ENCODE measurements around the gene LPO.

- TF ChIP-seq CTCF (conservative IDR thresholded peaks at IDR 0.05 in 1 of 2, IDR thresholded peaks at IDR 0.05 in 1 of 2; ENCODE audit: low read depth in 1 of 2, low read length in 2 of 2), result peak; percentile 52 to 60
- TF ChIP-seq EZH2 (IDR thresholded peaks at IDR 0.05; ENCODE audit: low read length, missing control alignments), result no peak
These were observed 19.2 kb upstream of the LPO start, which contains the start of gene MKS1 for GRCh38 chr17:58219007-58219788.
